Testis (tissue), 2 donors: Measurements from ENCODE around the gene VPS8.

Experiments
- CTCF ChIP-seq, 3 experiments: fragments of 450-650 bp in 2 of 3; fragments of 200-600 bp in 1 of 3; sonication (generic) in 1 of 3; IDR thresholded peaks; one replicate each; pipeline ENCODE4 v1.5.1; 2016 to 2019; ENCODE audit warnings: antibody characterized with exemption in 3 of 3, mild to moderate bottlenecking in 2 of 3, moderate library complexity in 1 of 3
- POLR2A ChIP-seq: fragments of 450-650 bp; IDR thresholded peaks from one replicate; pipeline ENCODE4 v1.6.1; 2017; ENCODE audit warnings: antibody characterized with exemption, mild to moderate bottlenecking, moderate library complexity

GRCh38 chr3:184765047-184765729 lies 46.8 kb upstream of the VPS8 start:
- TF ChIP-seq POLR2A, result no peak
- no peak for TF ChIP-seq CTCF (IDR thresholded peaks at IDR 0.05)
